Right ventricle myocardium inferior (tissue), 1 donor: Measurements from ENCODE around the gene LAMTOR3. TPM values are rescaled to one million over a fixed set of nuclear protein-coding genes. Genes with fewer than 3 reads are reported as not detected.

ENCODE experiments used
- ATAC-seq: fragments of 200-7000 bp; cut with Tn5 transposase; one replicate; pipeline ENCODE4 v1.9.1; 2020; ENCODE audit warnings: mild to moderate bottlenecking, moderate library complexity
- DNase-seq: peaks from one replicate; pipeline ENCODE4 v3.0.0; 2021; ENCODE audit errors: missing footprints
- intact Hi-C: fragments of 100-400 bp; cut with DNase I; formaldehyde crosslinking; loops from one replicate; pipeline ENCODE4 v1.11.0; 2022
- long read RNA-seq: library from polyadenylated mRNA; unstranded; transcript quantifications from one replicate; pipeline ENCODE4 v2.0.0, GENCODE V29; 2021
- total RNA-seq: library from RNA; stranded (reverse); fragmentation: NEBNext Ultra II Directional; extraction: Animal tissue kit (Norgen Biotek cat#: 25700); gene quantifications from one replicate; pipeline ENCODE4 v1.2.1, GENCODE V29; 2021
- donor health status: DM: no; HTN: yes; CAD: no; lungs with severe emphysema.

LAMTOR3 gene, protein sequence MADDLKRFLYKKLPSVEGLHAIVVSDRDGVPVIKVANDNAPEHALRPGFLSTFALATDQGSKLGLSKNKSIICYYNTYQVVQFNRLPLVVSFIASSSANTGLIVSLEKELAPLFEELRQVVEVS
- total RNA-seq, result 36.3 TPM
- long read RNA-seq, full-length matches to known transcripts, result 10 of 11 reads
- long read RNA-seq, partial matches to known transcripts, result 0 of 11 reads
- long read RNA-seq, other reads (novel, unspliced or antisense), result 1 of 11 reads

DNA sequence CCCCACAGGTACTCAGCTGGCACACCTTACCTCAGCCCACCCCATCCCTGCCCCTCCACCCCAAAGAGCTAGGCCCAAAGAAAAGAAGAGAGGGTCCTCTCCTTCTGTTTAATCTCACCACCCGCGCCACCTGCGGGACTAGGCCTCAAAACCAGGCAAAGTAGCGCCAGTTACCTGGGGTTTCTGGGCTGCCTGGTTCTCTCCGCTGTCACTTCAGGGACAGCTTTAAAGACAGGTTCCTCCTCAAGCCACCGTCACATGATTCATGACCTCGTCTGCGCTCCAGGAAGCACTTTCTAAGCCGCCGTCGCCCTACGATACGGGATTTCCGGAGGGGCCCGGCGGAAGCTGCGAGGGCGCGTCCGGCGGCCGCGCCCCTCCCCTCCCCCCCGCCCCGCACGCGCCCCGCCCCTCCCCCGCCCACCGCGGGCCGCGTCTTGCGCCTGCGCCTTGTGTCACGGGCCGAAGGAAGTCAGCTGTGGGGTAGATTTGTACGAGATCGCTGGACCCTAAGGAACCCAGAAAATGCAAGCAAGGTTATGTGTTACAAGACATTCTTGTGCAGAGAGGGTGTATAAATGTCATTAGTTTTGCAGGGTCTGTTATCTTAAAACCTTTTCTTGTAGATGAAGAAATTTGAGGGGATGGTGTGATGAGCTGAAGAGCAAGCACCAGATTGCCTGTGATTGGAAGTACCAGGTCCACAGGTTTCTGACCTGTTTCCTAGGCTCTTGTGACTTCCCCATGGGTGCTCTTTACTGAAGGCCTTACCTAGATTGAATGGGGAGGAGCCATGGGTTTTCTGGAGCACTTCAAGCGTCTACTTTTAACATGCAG, at the start of gene LAMTOR3:
TSS of gene LAMTOR3 (minus strand) at position 267 of the 837 bp plus-strand sequence. CDS start 464 bp downstream, outside the sequence.
- peak; percentile 99 for ATAC-seq
- peak; percentile 93 for DNase-seq
- intact Hi-C loops, result loop anchor here (1.0 kb wide), 1 partner anchor 52 kb away; the partner anchor contains the start of gene DNAJB14

- DNase-seq (no peak), ATAC-seq (no peak)
- intact Hi-C loops, result no loop called here
These were observed 44.1 kb upstream of the LAMTOR3 start for GRCh38 chr4:99938243-99938753.

DNA sequence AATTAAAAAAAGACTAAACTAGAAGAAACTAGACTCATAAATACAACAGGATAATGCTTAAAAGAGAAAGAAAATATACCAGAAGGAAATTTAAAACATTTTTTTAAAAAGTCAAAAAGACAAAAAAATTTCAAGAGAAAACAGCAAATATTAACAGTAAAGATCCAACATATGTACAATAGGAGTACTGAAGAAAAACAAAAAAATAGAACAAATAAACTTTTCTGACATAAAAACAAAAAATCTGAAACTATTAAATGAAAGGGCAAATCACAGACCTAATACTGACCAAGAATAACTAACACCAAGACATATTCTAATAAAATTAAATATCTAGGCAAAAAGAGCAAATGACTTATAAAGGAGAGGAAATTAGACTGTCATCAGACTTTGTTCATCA, 40.7 kb upstream of the LAMTOR3 start:
- intact Hi-C loops, result no loop called here
- ATAC-seq, result no peak

GRCh38 chr4:99927566-99927965, 33.3 kb upstream of the LAMTOR3 start:
- no peak for DNase-seq
- intact Hi-C loops, result no loop called here

More for the DNA sequence above, 40.7 kb upstream of the LAMTOR3 start:
- DNase-seq, result no peak

GRCh38 chr4:99921174-99921573, 26.9 kb upstream of the LAMTOR3 start:
- intact Hi-C loops, result no loop called here
- no peak for ATAC-seq
- DNase-seq, result no peak

More at GRCh38 chr4:99927566-99927965, 33.3 kb upstream of the LAMTOR3 start:
- no peak for ATAC-seq

DNA sequence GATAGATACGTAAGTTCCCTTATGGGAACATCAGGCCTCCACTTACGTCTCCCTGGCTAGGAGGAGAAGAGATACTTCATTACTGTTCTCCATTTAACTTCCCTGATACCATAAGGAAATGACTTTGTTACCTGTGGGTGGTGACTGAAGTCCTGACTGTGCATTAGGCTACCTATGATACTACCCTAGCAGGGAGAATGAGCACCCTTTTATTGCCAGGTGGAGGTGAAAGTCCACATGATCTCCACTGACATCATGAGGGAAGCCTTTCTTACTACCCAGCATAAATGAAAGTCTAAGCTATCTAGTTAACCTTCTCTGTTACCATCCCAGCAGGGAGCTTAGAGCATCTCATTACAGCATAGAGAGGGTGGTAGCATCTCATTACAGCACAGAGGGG, 24.4 kb upstream of the LAMTOR3 start:
- intact Hi-C loops, result no loop called here
- ATAC-seq (no peak), DNase-seq (no peak)

GRCh38 chr4:99917575-99917974, 23.3 kb upstream of the LAMTOR3 start:
- ATAC-seq (no peak), DNase-seq (no peak)
- intact Hi-C loops, result no loop called here

GRCh38 chr4:99915449-99915848, 21.2 kb upstream of the LAMTOR3 start:
- intact Hi-C loops, result no loop called here
- DNase-seq (no peak), ATAC-seq (no peak)

DNA sequence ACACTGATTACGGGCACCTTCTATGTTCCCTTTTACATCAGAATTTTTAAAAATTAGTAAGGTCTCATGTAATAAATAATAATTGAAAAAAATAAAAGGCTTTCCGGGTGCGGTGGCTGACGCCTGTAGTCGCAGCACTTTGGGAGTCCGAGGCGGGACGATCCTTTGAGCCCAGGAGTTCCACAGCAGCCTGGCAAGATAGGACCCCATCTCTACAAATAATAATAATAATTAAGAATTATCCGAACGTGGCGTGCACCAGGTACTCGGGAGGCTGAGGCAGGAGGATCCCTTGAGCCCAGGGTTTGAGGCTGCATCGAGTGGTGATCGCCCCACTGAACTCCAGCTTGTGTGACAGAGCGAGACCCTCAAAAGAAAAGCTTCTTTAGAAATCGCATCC, 771 bp upstream of the LAMTOR3 start:
- peak; percentile 54 for DNase-seq
- no peak for ATAC-seq

DNA sequence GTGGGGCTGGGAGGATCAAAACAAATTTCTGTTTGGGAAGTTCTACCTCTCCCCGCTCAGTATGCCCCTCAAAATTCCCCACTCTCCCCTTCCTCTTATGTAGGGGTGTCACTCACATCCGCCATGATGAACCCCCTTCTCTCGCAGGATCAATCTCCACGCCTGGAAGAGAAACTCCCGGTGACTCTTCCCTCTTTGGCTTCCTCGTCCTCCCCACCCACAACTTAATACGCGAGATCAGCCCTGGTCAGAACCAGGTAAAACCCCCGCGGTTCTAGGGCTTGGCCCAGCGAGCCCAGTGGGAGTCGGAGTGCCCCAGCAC, 427 bp downstream of the LAMTOR3 start:
- intact Hi-C loops, result loop anchor here (1.0 kb wide), 1 partner anchor 53 kb away; the partner anchor contains the start of gene DNAJB14
- ATAC-seq, result no peak

More for the DNA sequence above, 771 bp upstream of the LAMTOR3 start:
- intact Hi-C loops, result loop anchor here (1.0 kb wide), 1 partner anchor 51 kb away; the partner anchor contains the start of gene DNAJB14

GRCh38 chr4:99893029-99893428, 1.2 kb downstream of the LAMTOR3 start:
- no peak for ATAC-seq
- DNase-seq, result no peak
- intact Hi-C loops, result no loop called here

More for the DNA sequence above, 427 bp downstream of the LAMTOR3 start:
- no peak for DNase-seq

- ATAC-seq, result no peak
- intact Hi-C loops, result no loop called here
- DNase-seq, result no peak
These were observed 2.9 kb downstream of the LAMTOR3 start for GRCh38 chr4:99891351-99891750.

GRCh38 chr4:99887837-99888236, 6.4 kb downstream of the LAMTOR3 start:
- no peak for DNase-seq
- intact Hi-C loops, result no loop called here
- ATAC-seq, result no peak

DNA sequence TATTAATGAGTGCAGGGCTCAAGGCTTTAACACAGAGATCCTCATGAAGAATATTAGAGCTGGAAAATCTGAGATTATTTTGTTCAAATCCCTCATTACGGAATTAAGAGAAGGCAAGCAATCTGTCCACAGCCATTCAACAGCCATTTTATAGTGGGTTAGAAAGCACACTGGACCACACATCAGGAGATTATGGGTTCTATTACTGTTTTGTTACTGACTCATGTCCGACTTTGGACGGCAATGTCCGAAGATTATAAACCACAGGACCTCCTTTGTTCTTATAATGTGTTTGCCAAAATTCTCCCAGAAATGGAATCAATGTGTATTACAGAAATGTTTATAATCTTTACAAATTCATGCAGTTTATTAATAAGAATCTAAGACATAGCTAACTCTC, 8.1 kb downstream of the LAMTOR3 start:
- ATAC-seq (no peak), DNase-seq (no peak)
- intact Hi-C loops, result no loop called here

DNA sequence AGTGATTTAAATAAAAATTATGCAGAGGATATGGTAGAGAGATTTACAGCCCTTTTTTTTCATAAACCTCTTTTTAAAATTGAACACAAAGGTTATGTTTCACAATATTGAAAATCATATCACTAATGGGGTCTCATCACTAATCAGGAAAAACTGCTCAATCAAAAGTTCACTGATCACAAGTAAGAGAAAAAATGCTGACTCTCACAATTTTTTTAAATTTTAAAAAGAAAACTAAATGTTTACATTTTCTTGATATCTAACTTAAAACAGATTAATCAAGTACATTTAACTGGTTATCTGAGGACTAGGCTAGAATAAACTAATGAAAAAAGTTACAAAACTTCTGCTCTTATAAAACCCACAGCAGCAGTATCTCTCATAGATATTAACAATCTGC, 8.5 kb downstream of the LAMTOR3 start:
- no peak for ATAC-seq
- intact Hi-C loops, result loop anchor here (2.0 kb wide), 1 partner anchor 323 kb away; no protein-coding TSS in a partner anchor

DNA sequence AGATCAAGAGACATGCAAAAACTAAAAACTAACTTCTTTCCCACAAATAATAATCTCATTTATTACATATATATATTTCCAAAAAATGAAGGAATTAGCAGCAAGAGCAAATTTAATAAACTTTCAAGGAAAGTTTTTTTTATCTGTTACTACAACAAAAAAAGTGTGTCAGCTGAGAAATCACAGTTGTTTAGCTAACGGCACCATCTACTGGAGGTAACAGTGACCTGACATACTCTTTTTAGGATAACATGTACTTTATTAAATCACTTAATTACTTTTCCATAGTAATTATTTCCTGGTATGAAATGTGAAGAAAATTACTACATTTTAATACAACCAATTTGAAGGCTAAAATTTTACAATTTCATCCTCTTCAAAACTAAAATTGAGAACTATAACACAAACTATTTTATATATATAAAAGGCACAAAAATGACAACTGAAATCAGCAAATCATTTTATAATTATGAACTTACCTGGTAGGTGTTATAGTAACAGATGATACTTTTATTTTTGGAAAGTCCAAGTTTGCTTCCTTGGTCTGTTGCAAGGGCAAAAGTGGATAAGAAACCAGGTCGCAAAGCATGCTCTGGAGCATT, 9.1 kb downstream of the LAMTOR3 start:
- ATAC-seq (no peak), DNase-seq (no peak)
- intact Hi-C loops, result loop anchor here (2.0 kb wide), 1 partner anchor 322 kb away; no protein-coding TSS in a partner anchor

More for the DNA sequence above, 8.5 kb downstream of the LAMTOR3 start:
- DNase-seq, result no peak

DNA sequence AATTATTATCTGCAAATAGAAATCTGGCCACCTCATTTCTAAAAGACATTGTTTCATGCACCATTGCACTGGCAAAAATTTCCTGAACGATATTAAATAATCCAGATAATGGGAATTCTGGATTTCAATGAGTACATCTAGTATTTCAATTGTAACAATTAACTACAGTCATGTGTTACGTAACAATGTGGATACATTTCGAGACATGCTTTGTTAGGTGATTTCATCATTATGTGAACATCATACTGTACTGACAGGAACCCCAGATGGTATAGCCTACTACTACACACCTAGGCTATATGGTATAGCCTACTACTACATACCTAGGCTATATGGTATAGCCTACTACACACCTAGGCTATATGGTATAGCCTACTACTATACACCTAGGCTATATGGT, 14.8 kb downstream of the LAMTOR3 start:
- DNase-seq, result no peak
- intact Hi-C loops, result no loop called here
- no peak for ATAC-seq

GRCh38 chr4:99878604-99879003, 15.6 kb downstream of the LAMTOR3 start:
- no peak for DNase-seq
- intact Hi-C loops, result no loop called here
- ATAC-seq, result no peak

GRCh38 chr4:99876946-99877345, 17.3 kb downstream of the LAMTOR3 start:
- ATAC-seq, result no peak
- intact Hi-C loops, result no loop called here
- DNase-seq, result no peak
